NCI-H2196 (cell line): ENCODE measurements around the gene GRXCR2.
"Not testable (repeated sequence)": the region's sequence is repeated elsewhere in the genome, so short reads cannot be mapped to it uniquely, and the experiment has no call there.

Source experiments
- DNase-seq: peaks from one replicate; lab custom pipeline; 2025; ENCODE audit not compliant: unreplicated experiment; lab: John Stamatoyannopoulos, UW

Gene GRXCR2, protein sequence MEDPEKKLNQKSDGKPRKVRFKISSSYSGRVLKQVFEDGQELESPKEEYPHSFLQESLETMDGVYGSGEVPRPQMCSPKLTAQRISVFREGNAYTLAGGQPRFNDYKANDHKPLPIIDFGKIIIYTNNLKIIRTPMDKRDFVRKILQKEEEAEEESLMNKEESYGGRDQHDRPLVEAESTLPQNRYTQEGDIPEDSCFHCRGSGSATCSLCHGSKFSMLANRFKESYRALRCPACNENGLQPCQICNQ

DNA sequence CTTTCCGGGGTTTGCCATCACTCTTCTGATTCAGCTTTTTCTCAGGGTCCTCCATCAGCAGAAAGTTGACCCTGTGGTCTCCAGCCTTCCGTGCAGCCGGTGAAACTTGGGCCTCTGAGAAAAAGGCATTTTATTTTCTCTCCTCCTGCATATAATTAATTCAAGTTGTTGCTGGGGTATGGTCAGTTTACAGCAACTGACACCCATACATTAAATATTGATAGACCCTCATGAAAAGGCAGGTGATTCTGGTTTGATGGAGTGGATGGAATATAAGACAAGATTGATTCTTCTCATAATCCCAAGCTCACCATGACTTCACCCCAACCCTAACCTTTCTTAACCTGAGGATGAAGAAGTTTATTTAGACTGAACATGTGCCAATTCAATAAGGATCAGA lies at the start of gene GRXCR2:
GRXCR2 (minus strand) TSS at position 101 of the 400 bp plus-strand sequence; CDS start at position 55, 46 bp downstream.
- DNase-seq = no peak

GRCh38 chr5:145922059-145922458 lies 49.2 kb upstream of the GRXCR2 start:
- no peak for DNase-seq

GRCh38 chr5:145921211-145921610 lies 48.4 kb upstream of the GRXCR2 start:
- no peak for DNase-seq

- DNase-seq = no peak
Measured at GRCh38 chr5:145920542-145921210, 47.9 kb upstream of the GRXCR2 start.

DNA sequence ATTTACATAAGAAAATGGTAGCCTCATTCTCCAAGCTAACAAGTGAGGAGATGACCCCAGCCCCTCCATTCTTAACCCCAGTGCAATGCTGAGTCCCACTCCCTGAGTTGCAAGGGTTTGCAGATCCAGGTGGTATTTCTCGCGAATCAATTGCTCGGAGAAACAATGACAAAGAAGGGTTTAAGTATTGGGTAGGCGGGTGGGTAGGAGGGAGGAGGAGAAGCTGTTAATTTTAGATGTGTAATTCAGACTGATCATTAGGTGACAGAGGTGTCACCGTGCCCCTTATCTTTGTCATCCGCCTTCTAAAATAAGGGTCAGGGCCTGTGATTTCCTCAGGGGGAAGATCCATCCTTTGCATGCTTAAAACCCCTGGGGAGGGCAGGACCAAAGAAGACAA lies 46.6 kb upstream of the GRXCR2 start:
- DNase-seq = no peak

DNA sequence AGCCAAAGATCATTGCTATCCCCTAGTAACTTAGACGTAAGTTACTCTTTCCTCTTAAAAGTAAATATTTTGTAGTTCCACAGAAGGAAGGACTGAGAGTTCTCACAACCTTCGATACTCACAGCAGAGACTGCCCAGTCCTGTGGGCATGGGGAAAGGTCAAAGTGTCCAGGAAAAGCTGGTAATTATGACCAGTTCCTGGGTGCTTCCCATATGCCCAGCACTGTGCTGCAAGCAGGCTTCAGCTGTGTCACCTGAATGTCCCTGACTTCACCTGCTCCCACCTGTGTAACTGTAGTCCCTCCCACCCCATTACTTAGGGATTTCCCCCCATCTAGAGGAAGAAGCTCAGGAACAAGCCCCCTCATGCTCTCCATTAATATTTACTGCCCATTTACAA lies 45.6 kb upstream of the GRXCR2 start:
- no peak for DNase-seq

- no peak for DNase-seq
Measured at GRCh38 chr5:145917288-145917687, 44.5 kb upstream of the GRXCR2 start.

- no peak for DNase-seq
Measured at GRCh38 chr5:145915970-145916638, 43.3 kb upstream of the GRXCR2 start.

DNA sequence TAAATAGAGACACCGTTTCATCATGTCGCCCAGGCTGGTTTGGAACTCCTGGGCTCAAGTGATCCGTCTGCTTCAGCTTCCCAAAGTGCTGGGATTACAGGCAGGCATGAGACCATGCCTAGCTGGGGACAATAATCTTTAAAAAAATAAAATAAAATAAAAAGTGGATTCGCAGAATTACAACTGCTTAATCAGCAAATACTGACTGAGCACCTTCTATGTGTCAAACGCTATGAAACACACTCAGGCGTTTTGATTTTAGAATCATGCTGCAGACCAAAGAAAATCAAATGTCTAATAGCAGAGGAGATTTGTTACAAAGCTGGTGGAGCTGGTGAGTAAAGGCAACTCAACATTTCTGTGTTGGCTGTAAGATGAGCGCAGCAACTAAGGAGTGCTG lies 40.9 kb upstream of the GRXCR2 start:
- DNase-seq = no peak

- no peak for DNase-seq
Measured at GRCh38 chr5:145912594-145912993, 39.8 kb upstream of the GRXCR2 start.

DNA sequence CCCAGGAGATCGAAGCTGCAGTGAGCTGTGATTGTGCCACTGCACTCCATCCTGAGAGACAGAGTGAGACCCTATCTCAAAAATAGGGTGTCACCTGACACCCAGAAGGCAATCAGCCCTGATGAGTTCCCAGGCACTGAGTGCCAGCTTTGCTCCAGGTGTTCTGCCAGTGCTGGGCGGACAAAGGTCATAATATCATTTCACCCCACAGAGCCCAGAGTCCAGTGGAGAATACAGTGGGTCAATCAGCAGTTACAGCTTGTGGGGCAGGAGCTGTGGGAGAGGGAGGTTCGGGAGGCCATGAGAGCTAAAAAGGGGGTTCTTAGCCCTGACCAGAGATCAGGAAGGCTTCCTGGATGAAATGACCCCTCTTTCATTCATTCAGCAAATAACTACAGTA lies 39.2 kb upstream of the GRXCR2 start:
- no peak for DNase-seq

- no peak for DNase-seq
Measured at GRCh38 chr5:145911164-145911563, 38.4 kb upstream of the GRXCR2 start.

- DNase-seq = no peak
Measured at GRCh38 chr5:145908206-145908960, 35.6 kb upstream of the GRXCR2 start.

GRCh38 chr5:145906401-145906800 lies 33.6 kb upstream of the GRXCR2 start:
- DNase-seq = no peak

- no peak for DNase-seq
Measured at GRCh38 chr5:145904743-145905142, 31.9 kb upstream of the GRXCR2 start.

GRCh38 chr5:145903867-145904266 lies 31.1 kb upstream of the GRXCR2 start:
- DNase-seq = no peak

- no peak for DNase-seq
Measured at GRCh38 chr5:145903113-145903512, 30.3 kb upstream of the GRXCR2 start.

DNA sequence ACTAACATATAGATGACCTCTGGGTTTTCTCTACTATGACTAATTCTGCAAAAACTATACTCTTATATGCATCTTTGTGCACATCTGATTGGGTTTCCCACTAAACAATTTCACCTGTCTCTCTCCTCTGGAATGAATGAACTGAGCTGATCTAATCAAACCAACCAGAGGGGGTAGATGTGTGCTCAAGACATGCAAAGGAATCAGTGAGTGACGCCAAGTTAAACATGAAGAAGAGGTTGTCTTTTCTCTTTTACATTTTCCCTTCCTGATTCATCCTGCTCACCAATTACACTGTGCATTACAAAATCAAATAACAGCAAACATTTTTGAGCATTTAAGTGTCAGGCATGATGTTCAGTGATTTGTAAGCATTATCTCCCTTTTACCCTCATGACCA lies 29.6 kb upstream of the GRXCR2 start:
- DNase-seq = no peak

GRCh38 chr5:145898171-145898570 lies 25.4 kb upstream of the GRXCR2 start:
- DNase-seq = no peak

DNA sequence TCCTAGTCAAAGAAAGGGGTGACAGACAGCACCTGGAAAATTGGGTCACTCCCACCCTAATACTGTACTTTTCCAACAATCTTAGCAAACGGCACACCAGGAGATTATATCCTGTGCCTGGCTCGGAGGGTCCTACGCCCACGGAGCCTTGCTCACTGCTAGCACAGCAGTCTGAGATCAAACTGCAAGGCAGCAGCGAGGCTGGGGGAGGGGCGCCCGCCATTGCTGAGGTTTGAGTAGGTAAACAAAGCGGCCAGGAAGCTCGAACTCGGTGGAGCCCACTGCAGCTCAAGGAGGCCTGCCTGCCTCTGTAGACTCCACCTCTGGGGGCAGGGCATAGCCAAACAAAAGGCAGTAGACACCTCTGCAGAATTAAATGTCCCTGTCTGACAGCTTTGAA lies 18.6 kb upstream of the GRXCR2 start:
- DNase-seq = not testable (repeated sequence)

GRCh38 chr5:145889611-145890010 lies 16.8 kb upstream of the GRXCR2 start:
- no peak for DNase-seq
